Measurements from ENCODE around the gene GPR26. TPM values are rescaled to one million over a fixed set of nuclear protein-coding genes. Genes with fewer than 3 reads are reported as not detected.

GPR26 gene
- total RNA-seq, 2 donors from 2014 or later, result not detected

DNA sequence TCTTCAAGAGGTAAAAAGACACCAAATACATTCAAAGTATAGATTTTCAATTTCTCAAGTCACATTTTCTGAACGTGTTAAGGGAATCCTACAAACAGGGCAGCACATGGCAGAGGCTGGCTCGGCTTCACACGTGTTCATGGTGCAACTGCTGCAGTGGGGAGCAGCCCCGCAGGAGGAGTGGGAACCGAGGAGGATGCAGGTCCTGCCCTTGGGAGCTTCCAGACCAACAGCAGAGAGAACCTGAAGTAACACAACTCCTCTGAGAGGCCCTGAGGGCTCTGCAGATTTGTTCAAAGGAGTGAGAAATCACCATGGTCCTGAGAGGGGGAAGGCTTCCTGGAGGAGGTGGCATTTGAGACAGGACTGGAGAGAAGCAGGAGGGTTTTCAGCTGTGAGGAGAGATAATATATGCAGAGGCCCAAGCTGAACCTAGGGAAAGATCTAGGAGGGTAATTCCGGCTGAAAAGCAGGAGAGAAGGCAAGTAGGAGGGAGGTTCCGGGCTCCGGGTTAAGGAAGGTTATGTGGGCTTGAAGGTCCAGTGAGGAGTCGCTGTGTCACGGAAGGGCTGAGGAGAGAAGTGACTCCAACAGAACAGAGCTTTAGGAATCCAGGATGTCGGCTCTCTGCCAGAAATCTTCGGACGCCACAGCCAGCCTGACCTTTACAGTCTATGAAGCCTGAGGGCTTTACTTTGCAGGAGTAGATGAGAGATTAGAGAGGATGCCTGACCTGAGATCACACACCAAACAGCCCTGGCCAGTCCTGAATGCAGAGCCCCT lies 77.5 kb downstream of the GPR26 start:
- no peaks in the 10 kb centered on the region for H3K4me1 ChIP-seq (ENCODE audit: control insufficient read depth in 1 of 2, low read depth in 2 of 2)
- DNase-seq (ENCODE audit: low spot score), result no peak
- H3K4me3 ChIP-seq, result no peak overlapping the region
- H3K27me3 ChIP-seq (replicated peaks; ENCODE audit: insufficient read depth), result no peaks in the 10 kb centered on the region
- TF ChIP-seq, protein P1, sequence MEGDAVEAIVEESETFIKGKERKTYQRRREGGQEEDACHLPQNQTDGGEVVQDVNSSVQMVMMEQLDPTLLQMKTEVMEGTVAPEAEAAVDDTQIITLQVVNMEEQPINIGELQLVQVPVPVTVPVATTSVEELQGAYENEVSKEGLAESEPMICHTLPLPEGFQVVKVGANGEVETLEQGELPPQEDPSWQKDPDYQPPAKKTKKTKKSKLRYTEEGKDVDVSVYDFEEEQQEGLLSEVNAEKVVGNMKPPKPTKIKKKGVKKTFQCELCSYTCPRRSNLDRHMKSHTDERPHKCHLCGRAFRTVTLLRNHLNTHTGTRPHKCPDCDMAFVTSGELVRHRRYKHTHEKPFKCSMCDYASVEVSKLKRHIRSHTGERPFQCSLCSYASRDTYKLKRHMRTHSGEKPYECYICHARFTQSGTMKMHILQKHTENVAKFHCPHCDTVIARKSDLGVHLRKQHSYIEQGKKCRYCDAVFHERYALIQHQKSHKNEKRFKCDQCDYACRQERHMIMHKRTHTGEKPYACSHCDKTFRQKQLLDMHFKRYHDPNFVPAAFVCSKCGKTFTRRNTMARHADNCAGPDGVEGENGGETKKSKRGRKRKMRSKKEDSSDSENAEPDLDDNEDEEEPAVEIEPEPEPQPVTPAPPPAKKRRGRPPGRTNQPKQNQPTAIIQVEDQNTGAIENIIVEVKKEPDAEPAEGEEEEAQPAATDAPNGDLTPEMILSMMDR (IDR thresholded peaks at IDR 0.05), result no peak
- ATAC-seq (ENCODE audit: insufficient number of reproducible peaks, low FRiP score, low read depth), result no peak
- no peaks in the 10 kb centered on the region for H3K9me3 ChIP-seq
- no peak overlapping the region for H3K27ac ChIP-seq
- H3K36me3 ChIP-seq, result peaks cover 3% of the 10 kb centered on the region

DNA sequence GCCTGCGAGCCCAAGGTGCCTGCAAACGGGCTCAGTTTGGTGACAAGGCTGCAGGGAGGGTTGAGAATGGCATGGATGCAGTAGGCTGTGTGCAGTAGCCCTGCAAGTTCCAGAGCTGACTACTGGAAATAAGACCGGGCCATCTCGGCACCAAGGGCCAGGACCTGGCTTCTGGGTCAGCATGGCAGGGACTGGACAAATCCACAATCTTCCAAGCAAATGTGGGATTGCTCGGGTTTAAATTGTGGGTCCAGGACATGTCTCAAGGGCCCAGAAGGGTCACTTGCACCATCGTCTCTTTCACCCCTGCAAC lies 78.0 kb downstream of the GPR26 start:
- TF ChIP-seq, protein P1 (IDR thresholded peaks at IDR 0.05), result no peak
- no peak for DNase-seq (ENCODE audit: low spot score)

More for the DNA sequence above, 78.0 kb downstream of the GPR26 start:
- Histone ChIP-seq H3K4me1 (ENCODE audit: control insufficient read depth in 1 of 2, low read depth in 2 of 2) (no peaks in the 10 kb centered on the region), H3K36me3 (peaks cover 7% of the 10 kb centered on the region), H3K9me3 (no peaks in the 10 kb centered on the region), H3K27me3 (replicated peaks; ENCODE audit: insufficient read depth) (no peaks in the 10 kb centered on the region), H3K27ac (no peak overlapping the region), H3K4me3 (no peak overlapping the region)
- ATAC-seq (ENCODE audit: insufficient number of reproducible peaks, low FRiP score, low read depth), result no peak

Other genes with a start within 250 kb of the GPR26 start
- 100 to 1,000 TPM; 275 to 348 TPM for gene CPXM2, start 225.5 kb downstream of the GPR26 start, total RNA-seq